ENCODE measurements around the gene HSD17B12.

HSD17B12 gene

GRCh38 chr11:43797337-43797736 lies 116.8 kb downstream of the HSD17B12 start:
- in situ Hi-C loops (cut with HindIII; ENCODE audit: low sequenced_read_pairs), result no loop called here

- in situ Hi-C loops (cut with HindIII; ENCODE audit: low sequenced_read_pairs), result no loop called here
Observed at GRCh38 chr11:43797866-43798265, 117.3 kb downstream of the HSD17B12 start.

- in situ Hi-C loops (cut with HindIII; ENCODE audit: low sequenced_read_pairs), result no loop called here
Observed at GRCh38 chr11:43802509-43802908, 122.0 kb downstream of the HSD17B12 start.

- in situ Hi-C loops (cut with HindIII; ENCODE audit: low sequenced_read_pairs), result no loop called here
Observed at GRCh38 chr11:43803766-43804165, 123.2 kb downstream of the HSD17B12 start.

GRCh38 chr11:43806976-43807375 lies 126.4 kb downstream of the HSD17B12 start:
- in situ Hi-C loops (cut with HindIII; ENCODE audit: low sequenced_read_pairs), result no loop called here

- in situ Hi-C loops (cut with HindIII; ENCODE audit: low sequenced_read_pairs), result no loop called here
Observed at GRCh38 chr11:43810929-43811596, 130.5 kb downstream of the HSD17B12 start.

- in situ Hi-C loops (cut with HindIII; ENCODE audit: low sequenced_read_pairs), result no loop called here
Observed at GRCh38 chr11:43812471-43812870, 131.9 kb downstream of the HSD17B12 start.

- in situ Hi-C loops (cut with HindIII; ENCODE audit: low sequenced_read_pairs), result no loop called here
Observed at GRCh38 chr11:43818220-43818619, 137.7 kb downstream of the HSD17B12 start.

- in situ Hi-C loops (cut with HindIII; ENCODE audit: low sequenced_read_pairs), result no loop called here
Observed at GRCh38 chr11:43819926-43820325, 139.4 kb downstream of the HSD17B12 start.

GRCh38 chr11:43823316-43823715 lies 142.8 kb downstream of the HSD17B12 start:
- in situ Hi-C loops (cut with HindIII; ENCODE audit: low sequenced_read_pairs), result no loop called here

GRCh38 chr11:43823851-43824250 lies 143.3 kb downstream of the HSD17B12 start:
- in situ Hi-C loops (cut with HindIII; ENCODE audit: low sequenced_read_pairs), result no loop called here

- in situ Hi-C loops (cut with HindIII; ENCODE audit: low sequenced_read_pairs), result no loop called here
Observed at GRCh38 chr11:43825217-43825816, 144.8 kb downstream of the HSD17B12 start.

GRCh38 chr11:43830928-43831440 lies 150.4 kb downstream of the HSD17B12 start:
- in situ Hi-C loops (cut with HindIII; ENCODE audit: low sequenced_read_pairs), result no loop called here

- in situ Hi-C loops (cut with HindIII; ENCODE audit: low sequenced_read_pairs), result no loop called here
Observed at GRCh38 chr11:43832536-43832935, 152.0 kb downstream of the HSD17B12 start.

GRCh38 chr11:43833657-43834073 lies 153.1 kb downstream of the HSD17B12 start:
- in situ Hi-C loops (cut with HindIII; ENCODE audit: low sequenced_read_pairs), result no loop called here

GRCh38 chr11:43834286-43834685 lies 153.7 kb downstream of the HSD17B12 start:
- in situ Hi-C loops (cut with HindIII; ENCODE audit: low sequenced_read_pairs), result no loop called here

- in situ Hi-C loops (cut with HindIII; ENCODE audit: low sequenced_read_pairs), result no loop called here
Observed at GRCh38 chr11:43835104-43835503, 154.6 kb downstream of the HSD17B12 start.

GRCh38 chr11:43837879-43838278 lies 157.3 kb downstream of the HSD17B12 start:
- in situ Hi-C loops (cut with HindIII; ENCODE audit: low sequenced_read_pairs), result no loop called here

GRCh38 chr11:43842021-43842420 lies 161.5 kb downstream of the HSD17B12 start:
- in situ Hi-C loops (cut with HindIII; ENCODE audit: low sequenced_read_pairs), result no loop called here

- in situ Hi-C loops (cut with HindIII; ENCODE audit: low sequenced_read_pairs), result no loop called here
Observed at GRCh38 chr11:43845816-43846215, 165.3 kb downstream of the HSD17B12 start.

GRCh38 chr11:43852057-43852636 lies 171.6 kb downstream of the HSD17B12 start:
- in situ Hi-C loops (cut with HindIII; ENCODE audit: low sequenced_read_pairs), result no loop called here

- in situ Hi-C loops (cut with HindIII; ENCODE audit: low sequenced_read_pairs), result no loop called here
Observed at GRCh38 chr11:43853781-43854180, 173.2 kb downstream of the HSD17B12 start.

All from DLD1 (cell line).